DMS114 treated with DMSO at 0.1 percent for 48 hours (cell line): ENCODE data around the gene KCNJ6.
"Not testable (repeated sequence)": the region's sequence is repeated elsewhere in the genome, so short reads cannot be mapped to it uniquely, and the experiment has no call there.

Experiments
- DNase-seq: peaks from one replicate; lab custom pipeline; 2025; ENCODE audit not compliant: unreplicated experiment; lab: John Stamatoyannopoulos, UW

KCNJ6 gene

DNA sequence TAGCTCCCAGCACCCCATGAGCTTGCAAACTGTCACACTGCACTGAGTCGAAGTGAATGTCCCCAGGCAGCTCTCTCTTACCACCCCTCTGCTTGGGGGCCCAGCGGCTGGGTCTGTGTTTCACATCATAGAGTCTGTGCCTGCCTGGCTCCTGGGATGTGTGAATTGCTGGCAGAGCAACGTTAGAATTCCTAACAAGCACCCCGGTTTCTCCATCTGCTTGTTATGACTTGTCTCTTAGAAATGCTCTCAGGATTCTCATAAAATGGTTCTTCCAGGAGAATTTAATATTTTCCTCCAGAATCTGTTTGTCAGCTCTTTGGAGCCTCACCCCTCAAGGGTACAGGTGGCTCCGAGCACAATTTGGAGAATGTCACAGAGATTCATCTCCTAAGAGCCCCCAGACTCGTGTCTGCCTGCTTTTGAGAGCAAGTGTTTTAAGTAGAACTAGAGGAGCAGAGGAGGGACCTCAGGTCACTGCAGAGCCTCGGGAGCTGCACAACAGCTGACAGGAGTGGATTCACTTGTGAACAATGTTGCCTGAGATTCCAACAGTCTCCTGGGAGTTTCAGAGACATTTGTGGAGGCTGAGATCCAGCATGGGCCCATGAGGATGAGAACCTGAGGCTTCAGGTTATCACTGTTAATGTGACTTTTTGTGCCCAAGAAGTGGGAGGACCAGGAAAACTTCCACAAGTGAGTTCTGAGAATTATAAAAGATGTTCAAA lies 131.5 kb downstream of the KCNJ6 start:
- no peak for DNase-seq

DNA sequence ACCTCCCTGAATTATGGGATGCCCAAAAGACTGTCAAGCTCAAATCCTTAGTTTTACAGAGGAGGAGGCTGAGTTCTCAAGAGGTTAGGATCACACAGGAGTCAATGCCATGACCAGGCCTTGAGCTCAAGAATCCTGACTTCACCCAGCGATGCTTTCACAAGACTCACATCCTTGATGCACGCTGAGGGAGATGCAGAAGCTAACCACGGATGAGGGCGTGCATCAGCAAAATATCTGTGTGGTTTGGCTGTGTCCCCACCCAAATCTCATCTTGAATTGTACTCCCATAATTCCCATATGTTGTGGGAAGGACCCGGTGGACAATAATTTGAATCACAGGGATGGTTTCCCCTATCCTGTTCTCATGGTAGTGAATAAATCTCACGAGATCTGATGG lies 133.2 kb downstream of the KCNJ6 start:
- no peak for DNase-seq

- DNase-seq, result no peak
Observed at GRCh38 chr21:37780991-37781983, 135.0 kb downstream of the KCNJ6 start.

DNA sequence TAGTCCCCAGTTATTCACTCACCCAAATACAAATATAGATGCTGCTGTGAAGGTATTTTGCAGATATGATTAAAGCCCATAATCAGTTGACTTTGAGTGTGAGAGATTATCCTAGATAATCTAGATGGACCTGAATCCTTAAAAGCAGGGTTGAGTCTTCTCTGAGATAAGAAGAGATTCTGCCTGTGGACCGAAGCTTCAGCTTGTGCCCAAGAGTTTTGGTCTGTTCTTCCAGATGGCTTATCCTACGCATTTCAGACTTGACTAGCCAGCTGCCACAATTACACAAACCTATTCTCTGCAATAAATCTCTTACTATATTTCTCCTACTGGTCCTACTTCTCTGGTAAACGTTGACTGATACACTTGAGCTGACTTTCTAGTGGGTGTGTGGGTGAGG lies 145.1 kb downstream of the KCNJ6 start:
- DNase-seq, result no peak

DNA sequence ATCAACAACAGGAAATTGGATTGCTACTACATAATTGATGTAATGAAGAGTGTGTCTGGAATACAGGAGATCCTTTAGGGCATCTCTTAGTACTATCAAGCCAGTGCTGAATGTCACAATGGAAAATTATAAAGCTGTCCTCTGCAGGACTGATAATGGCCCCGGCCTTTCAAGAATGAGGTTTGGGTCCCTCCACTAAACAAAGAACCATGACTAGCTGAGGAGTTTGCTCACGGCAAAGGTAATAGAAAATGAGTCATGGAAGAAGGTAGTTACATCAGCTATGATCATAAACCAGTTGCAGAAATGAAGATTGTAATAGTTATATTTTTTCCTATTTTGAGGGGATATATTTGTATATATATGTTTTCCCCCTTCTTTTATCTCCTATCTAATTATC lies 145.8 kb downstream of the KCNJ6 start:
- DNase-seq, result no peak

GRCh38 chr21:37769656-37770055 lies 146.6 kb downstream of the KCNJ6 start:
- DNase-seq, result no peak

- no peak for DNase-seq
Observed at GRCh38 chr21:37767984-37768383, 148.3 kb downstream of the KCNJ6 start.

GRCh38 chr21:37766129-37766528 lies 150.1 kb downstream of the KCNJ6 start:
- no peak for DNase-seq

DNA sequence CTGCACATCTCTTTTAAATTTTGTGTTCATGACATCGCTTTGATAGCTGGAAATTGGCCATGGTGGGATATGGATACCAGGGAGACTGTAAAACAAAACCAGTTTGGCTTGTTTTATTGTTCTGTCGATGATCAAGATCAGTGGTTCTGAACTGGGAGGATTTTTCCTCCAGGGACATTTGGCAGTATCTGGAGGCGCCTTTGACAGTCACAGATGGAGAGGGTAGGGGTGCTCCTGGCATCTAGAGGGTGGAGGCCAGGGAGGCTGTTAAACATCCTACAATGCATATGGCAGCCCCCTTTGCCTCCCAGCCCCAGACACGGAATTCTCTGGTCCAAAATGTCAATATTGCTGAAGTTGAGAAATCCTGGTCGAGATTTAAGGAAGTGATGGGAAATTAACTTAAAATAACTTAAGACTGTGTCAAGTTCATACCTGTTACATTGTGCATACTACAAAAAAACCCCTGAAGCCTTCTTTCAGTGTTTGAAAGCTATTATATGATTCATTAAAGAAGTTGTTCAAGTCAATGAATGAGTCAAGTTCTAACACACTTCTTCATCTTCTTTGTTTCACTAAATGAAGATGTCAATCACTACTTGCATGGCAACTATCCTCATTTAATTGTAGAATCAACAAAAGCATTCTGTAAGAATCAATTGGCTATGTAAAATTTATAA lies 150.9 kb downstream of the KCNJ6 start:
- no peak for DNase-seq

GRCh38 chr21:37764691-37765090 lies 151.6 kb downstream of the KCNJ6 start:
- DNase-seq, result no peak

DNA sequence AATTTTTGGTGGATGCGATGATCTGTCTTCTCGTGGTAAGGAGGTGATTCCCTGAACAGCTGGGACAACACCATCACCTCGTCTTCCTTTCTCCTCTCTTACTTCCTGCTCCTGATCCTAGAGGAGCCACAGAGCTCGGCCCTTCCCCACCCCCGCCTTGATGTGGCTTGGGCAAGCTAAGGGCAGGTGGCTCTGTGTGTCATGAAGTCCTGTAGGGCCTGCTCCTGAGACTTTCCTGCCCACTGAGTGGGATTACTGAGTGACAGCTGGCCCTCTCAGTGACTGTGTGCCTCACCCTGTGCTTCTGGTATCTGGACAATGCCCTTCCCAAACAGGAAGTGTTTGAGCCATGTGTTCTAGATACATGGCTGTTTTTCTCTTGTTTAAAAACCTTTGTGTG lies 153.0 kb downstream of the KCNJ6 start:
- DNase-seq, result no peak

DNA sequence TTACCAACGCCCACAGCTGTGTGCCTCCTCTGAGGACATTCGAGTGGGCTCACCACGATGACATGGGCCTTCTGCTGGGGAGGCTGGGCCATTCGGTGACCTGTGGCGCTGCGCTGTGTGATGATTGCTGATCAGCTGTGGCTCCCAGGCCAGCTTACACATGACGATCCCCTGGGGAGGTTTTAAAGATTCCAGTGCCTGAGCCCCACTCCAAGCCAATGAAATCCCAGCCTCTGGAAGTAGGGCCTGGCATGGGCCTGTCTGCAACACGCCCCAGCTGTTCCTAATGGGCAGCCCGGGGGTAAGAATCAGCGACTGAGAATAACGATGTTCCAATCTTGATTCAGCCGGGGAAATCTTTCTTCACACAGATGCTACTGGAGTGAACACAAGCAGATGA lies 153.7 kb downstream of the KCNJ6 start:
- DNase-seq, result no peak

GRCh38 chr21:37761406-37761805 lies 154.9 kb downstream of the KCNJ6 start:
- not testable (repeated sequence) for DNase-seq

DNA sequence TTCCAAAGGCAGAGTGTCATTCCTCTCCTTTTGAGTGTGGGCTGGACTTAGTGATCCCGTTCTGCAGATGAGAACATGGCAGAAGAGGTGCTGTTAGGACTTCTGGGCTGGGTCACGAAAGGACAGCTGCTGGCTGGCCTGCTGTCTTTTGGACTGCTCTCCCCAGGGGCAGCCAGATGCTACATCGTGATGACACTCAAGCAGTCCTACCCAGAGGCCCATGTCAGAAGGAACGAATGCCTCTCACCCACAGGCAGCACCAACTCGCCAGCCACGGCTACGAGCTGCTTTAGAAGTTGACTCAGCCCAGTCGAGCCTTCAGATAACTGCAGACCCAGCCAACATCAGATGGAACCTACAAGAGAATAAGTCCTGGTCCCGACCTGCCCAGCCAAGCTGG lies 156.5 kb downstream of the KCNJ6 start:
- no peak for DNase-seq

GRCh38 chr21:37758982-37759381 lies 157.3 kb downstream of the KCNJ6 start:
- no peak for DNase-seq

DNA sequence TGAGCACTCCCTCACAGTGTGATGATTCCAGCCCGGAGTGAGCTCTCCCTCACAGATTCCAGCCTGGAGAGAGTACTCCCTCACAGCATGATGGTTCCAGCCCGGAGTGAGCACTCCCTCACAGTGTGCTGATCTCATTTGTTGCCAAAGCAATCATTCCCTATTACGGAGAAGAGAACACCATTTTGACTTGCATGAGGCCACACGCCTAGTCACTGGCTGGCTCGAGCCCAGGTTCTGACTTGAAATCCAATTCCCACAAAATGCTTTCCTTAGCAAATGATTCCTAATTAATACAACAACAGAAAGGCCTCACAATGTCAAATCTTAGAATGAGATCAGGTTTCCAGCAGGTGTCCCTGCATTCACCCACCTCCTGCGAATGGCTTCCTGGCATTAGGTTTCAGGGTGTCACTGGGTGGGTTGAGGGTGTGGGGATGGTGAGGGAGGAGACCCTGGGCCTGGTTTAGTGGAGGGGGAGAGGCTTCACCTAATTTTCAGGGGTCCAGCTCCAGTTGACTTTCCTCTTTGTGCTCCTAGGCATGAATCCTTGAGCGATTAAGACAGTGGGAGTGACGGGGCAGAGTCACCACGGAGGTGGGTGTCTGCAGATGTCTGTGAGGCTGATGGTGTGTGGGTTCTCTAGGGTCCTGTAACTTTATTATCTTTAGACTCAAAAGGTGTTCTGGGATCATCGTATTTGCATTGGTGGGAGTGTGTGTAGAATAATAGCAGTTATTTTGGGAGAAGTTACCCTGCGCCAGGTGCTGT lies 158.5 kb downstream of the KCNJ6 start:
- no peak for DNase-seq

DNA sequence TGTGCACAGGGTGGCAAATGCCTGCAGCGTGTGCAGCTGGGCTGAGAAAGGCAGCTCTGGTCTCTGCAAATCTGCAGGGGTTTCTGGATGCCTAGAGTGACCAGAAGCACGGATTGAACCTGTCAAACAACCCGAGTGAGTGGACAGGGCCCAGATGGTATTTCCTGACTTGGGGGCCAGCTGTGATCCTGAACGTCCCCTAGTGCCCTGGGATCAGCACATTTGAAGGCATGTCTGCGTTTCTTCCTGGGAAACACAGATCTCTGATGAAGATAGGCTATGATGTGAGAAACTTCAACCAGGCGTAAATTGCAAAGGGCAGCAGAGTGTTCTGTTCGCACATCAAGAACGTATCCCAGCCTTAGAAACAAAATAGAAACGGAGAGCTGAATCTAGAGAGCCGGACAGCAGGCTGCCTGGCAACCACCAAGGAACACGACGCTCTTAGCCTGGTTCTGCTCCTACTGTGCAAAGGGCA lies 163.1 kb downstream of the KCNJ6 start:
- DNase-seq, result no peak

DNA sequence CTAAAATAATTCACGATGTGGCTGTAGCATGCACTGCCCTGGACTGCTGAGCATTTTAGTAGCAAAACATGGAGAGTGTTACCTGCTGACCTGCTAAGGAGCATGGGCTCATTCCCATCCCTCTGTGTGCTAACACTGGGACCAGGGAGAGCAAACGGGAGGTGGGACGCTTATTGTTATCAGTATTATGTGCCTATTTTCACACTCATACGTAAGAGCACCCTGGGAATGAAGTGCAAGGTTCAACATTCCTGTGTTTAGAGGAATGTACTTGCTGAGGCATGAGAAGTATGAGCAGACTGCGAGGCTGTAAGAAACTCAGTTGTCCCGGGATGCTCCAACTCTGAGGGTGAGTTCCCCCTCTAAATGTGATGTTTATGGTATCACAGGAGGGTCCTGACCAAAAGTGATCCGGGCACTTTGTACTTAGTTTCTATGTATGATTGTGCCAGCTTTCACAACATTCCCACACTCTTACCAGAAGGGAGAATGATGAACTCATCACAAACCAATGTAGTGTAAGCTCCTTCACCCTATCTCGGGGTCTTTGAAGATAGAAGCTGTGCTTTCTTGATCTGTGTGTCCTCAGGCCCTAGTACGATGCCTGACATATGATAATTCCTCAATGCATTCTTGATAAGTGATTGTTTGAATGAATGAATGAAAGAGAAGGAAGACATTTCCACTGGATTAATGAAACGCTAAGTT lies 164.8 kb downstream of the KCNJ6 start:
- no peak for DNase-seq

DNA sequence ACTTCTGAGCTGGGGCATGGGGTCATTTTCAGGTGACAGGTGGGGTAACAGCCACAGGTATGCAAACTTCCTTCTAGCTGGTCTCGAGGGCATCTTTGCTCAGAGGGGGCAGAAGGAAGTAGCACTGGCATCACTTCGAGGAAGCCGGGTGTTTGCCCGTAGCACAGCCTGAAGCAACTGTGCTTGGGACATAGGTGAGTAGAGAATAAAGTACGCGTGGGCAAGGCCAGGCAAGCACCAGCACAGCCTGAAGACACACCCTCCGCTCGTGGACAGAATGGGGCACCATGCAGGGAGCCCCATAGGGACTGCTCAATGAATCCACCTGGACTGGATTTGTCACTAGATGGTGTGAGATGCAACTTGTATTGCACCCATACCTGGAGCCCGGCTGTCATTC lies 167.1 kb downstream of the KCNJ6 start:
- no peak for DNase-seq

GRCh38 chr21:37748351-37748750 lies 167.9 kb downstream of the KCNJ6 start:
- DNase-seq, result no peak
